ENCODE measurements around the gene SMPD3.

GRCh38 chr16:68382296-68382718 is 66.0 kb downstream of the SMPD3 start:
- TF ChIP-seq, protein P1, sequence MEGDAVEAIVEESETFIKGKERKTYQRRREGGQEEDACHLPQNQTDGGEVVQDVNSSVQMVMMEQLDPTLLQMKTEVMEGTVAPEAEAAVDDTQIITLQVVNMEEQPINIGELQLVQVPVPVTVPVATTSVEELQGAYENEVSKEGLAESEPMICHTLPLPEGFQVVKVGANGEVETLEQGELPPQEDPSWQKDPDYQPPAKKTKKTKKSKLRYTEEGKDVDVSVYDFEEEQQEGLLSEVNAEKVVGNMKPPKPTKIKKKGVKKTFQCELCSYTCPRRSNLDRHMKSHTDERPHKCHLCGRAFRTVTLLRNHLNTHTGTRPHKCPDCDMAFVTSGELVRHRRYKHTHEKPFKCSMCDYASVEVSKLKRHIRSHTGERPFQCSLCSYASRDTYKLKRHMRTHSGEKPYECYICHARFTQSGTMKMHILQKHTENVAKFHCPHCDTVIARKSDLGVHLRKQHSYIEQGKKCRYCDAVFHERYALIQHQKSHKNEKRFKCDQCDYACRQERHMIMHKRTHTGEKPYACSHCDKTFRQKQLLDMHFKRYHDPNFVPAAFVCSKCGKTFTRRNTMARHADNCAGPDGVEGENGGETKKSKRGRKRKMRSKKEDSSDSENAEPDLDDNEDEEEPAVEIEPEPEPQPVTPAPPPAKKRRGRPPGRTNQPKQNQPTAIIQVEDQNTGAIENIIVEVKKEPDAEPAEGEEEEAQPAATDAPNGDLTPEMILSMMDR (IDR thresholded peaks at IDR 0.05): peak in 1 of 6 experiments; percentile 16
- no peak for TF ChIP-seq POLR2A (IDR thresholded peaks at IDR 0.05)
